ENCODE measurements around the gene ARFIP2. TPM values are rescaled to one million over a fixed set of nuclear protein-coding genes. Genes with fewer than 3 reads are reported as not detected.

The ARFIP2 gene
- total and polyA plus RNA-seq, 2 of the 8 experiments (the other 6 are each of a cell fraction or from before 2014, with no cell fraction given), result 48.3 to 48.7 TPM

- Histone ChIP-seq H3K4me2 (ENCODE audit: insufficient read depth in 1 of 2, low read depth in 2 of 2, low read length in 2 of 2) (no peak overlapping the region; a peak in 1 of 4 replicates), H2BK12ac (ENCODE audit: low read depth, low read length) (no peak overlapping the region), H3K79me1 (ENCODE audit: low read depth, low read length) (peaks cover 7% of the 10 kb centered on the region; the same call in 1 of the 2 replicates), H3K4me3 (ENCODE audit: extremely low read depth in 1 of 4, insufficient read depth in 2 of 4, low read depth in 3 of 4, low read length in 4 of 4) (no peak overlapping the region), H2BK15ac (ENCODE audit: low read length) (no peak overlapping the region), H3K18ac (ENCODE audit: extremely low read depth, low read length) (no peak overlapping the region), H2BK5ac (ENCODE audit: low read depth, low read length) (no peak overlapping the region), H3K14ac (ENCODE audit: insufficient read length) (no peak overlapping the region), H3K23ac (ENCODE audit: insufficient read length) (no peak overlapping the region), H3K36me3 (ENCODE audit: control insufficient read depth in 2 of 4, insufficient read depth in 4 of 4, low read length in 3 of 4) (peaks cover 13 to 34% (median 24%) of the 10 kb centered on the region in 4 experiments), H2BK120ac (replicated peaks; ENCODE audit: low read depth, low read length) (no peak overlapping the region), H3K4me1 (replicated peaks in 1 of 4; ENCODE audit: control insufficient read depth in 3 of 4, insufficient read depth in 4 of 4, low read length in 3 of 4) (peaks cover 8 to 24% (median 11%) of the 10 kb centered on the region in 4 experiments), H3K23me2 (ENCODE audit: low read depth, low read length) (peaks cover 15% of the 10 kb centered on the region), H3K79me2 (ENCODE audit: control insufficient read depth in 1 of 2, insufficient read depth in 2 of 2, low read length in 2 of 2) (peaks cover 6 to 14% of the 10 kb centered on the region in 2 experiments), H3K27ac (ENCODE audit: low read depth, low read length) (0 out of 2 replicates have a peak overlapping the region, but pooled peaks have one; percentile 29), H3K27me3 (replicated peaks in 1 of 4; ENCODE audit: control insufficient read depth in 3 of 4, extremely low read depth in 1 of 4, insufficient read depth in 3 of 4, low read length in 3 of 4) (no peaks in the 10 kb centered on the region; a peak in 1 of 7 replicates), H2AFZ (ENCODE audit: low read length) (no peak overlapping the region), H2AK5ac (ENCODE audit: low read depth, low read length) (no peak overlapping the region), H4K5ac (ENCODE audit: insufficient read length, low read depth, low read length) (no peak overlapping the region), H4K20me1 (replicated peaks in 1 of 2; ENCODE audit: control insufficient read depth in 1 of 2, insufficient read depth in 2 of 2, low read length in 2 of 2) (peaks cover 1 to 6% of the 10 kb centered on the region in 2 experiments), H3K4ac (replicated peaks; ENCODE audit: insufficient read length, low read depth, low read length) (no peak overlapping the region), H4K8ac (ENCODE audit: extremely low read depth, insufficient read depth, low read length) (no peak overlapping the region), H3K56ac (replicated peaks; ENCODE audit: insufficient read length, low read depth, low read length) (no peak overlapping the region), H3K9ac (replicated peaks in 1 of 4; ENCODE audit: extremely low read depth in 1 of 4, low read depth in 3 of 4, low read length in 3 of 4) (no peak overlapping the region), H2BK20ac (ENCODE audit: low read length) (no peak overlapping the region), H3K9me3 (ENCODE audit: insufficient read depth in 2 of 2, low read depth in 1 of 2, low read length in 1 of 2) (no peaks in the 10 kb centered on the region), H4K91ac (replicated peaks; ENCODE audit: insufficient read length, low read length) (no peak overlapping the region)
- WGBS, 2 experiments (ENCODE audit: extremely low coverage in 1 of 2, insufficient coverage in 1 of 2, insufficient read length in 1 of 2, insufficient replicate concordance in 2 of 2, low coverage in 1 of 2, low lambda C conversion rate in 2 of 2, missing lambda C conversion rate in 1 of 2), result 68% methylated on average over 5 of the region's 5 CpGs; no CpG with 5 or more reads in 1 of the 2 experiments
- DNase-seq (ENCODE audit: low read depth in 1 of 2, low spot score in 2 of 2) (peak in 1 of 2 experiments; percentile 46), FAIRE-seq (no peak)
- POLR2A ChIA-PET (ENCODE audit: partially characterized antibody), result interaction anchor here (1.1 to 3.1 kb wide), 13 partner anchors 9 to 205 kb away, joined by 3 to 13 read pairs (median 4); partner anchors contain the start of genes DNHD1, HPX and TAF10
- CTCF ChIA-PET (ENCODE audit: partially characterized antibody), result interaction anchor here (0.8 to 7.0 kb wide), 26 partner anchors 8 to 215 kb away, joined by 3 to 69 read pairs (median 6); partner anchors contain the start of genes APBB1, DNHD1, HPX and SMPD1
- peak; percentile 11 to 49 (median 18); a peak in 3 of 4 replicates for TF ChIP-seq CTCF (IDR thresholded peaks at IDR 0.05; ENCODE audit: control extremely low read depth in 1 of 3, insufficient read depth in 1 of 3, low read depth in 1 of 3, low read length in 3 of 3)
- TF ChIP-seq RFX5 (IDR thresholded peaks at IDR 0.05; ENCODE audit: borderline replicate concordance, low read depth, low read length), result no peak
- no peak for TF ChIP-seq POU5F1 (IDR thresholded peaks at IDR 0.05; ENCODE audit: low read depth, low read length)
- peak in 1 of 2 experiments; percentile 2; a peak in 1 of 3 replicates for TF ChIP-seq POLR2A (IDR thresholded peaks at IDR 0.05; ENCODE audit: control extremely low read depth in 1 of 2, low read depth in 2 of 2, low read length in 2 of 2)
- peak; percentile 29 to 49; a peak in 3 of 4 replicates for TF ChIP-seq RAD21 (IDR thresholded peaks at IDR 0.05 in 1 of 2, conservative IDR thresholded peaks at IDR 0.05 in 1 of 2; ENCODE audit: low read depth in 2 of 2, low read length in 2 of 2)
- no peak for TF ChIP-seq MAX (IDR thresholded peaks at IDR 0.05)
Observed at GRCh38 chr11:6475936-6476335, 5.2 kb downstream of the ARFIP2 start.
